HG03354 (cell line): Measurements from ENCODE around the gene PERM1.
"Not testable (repeated sequence)": the region's sequence is repeated elsewhere in the genome, so short reads cannot be mapped to it uniquely, and the experiment has no call there.

ENCODE experiments used
- ATAC-seq: cut with Tn5 transposase; IDR thresholded peaks from one replicate; pipeline ENCODE4 v1.9.1; 2021; ENCODE audit warnings: mild to moderate bottlenecking; ENCODE audit not compliant: unreplicated experiment, poor library complexity, severe bottlenecking

The PERM1 gene

DNA sequence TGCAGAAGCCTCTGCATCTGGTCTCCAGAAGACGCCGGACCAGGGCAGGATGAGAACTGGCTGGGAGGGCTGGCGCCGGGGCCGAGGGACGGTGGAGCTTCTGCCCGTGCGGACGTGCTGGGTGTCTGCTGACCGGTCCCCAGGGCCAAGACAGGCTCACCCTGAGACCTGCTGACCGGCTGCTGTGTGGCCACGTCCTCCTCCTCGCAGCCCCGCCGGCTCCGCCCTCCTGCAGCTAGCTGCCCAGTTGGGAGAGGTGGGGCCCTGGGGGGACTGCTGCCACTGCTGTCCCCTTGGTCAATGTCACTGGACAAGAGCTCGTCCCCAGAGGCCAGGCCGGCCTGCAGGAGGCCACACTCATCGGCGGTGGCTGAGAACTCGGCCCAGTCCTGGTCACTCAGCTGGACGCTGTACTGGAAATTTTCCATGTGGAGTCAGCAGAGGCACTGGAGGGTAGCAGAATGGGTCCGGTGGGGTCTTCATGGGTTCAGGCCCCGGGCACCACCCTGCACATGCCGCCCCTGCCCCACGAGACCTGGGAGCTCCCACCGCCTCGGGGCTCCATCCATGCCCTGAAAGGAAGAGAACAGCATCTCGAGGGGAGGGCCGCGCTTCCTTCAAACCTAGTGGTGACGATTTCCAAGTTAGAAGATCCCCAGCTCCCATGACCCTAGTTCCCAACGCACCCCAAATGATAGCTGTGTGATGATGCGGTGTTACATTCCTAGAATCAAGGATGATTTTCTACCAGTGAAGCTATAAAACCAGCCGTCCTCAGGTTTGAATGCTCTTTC, 1.1 kb downstream of the PERM1 start:
- no peak for ATAC-seq

DNA sequence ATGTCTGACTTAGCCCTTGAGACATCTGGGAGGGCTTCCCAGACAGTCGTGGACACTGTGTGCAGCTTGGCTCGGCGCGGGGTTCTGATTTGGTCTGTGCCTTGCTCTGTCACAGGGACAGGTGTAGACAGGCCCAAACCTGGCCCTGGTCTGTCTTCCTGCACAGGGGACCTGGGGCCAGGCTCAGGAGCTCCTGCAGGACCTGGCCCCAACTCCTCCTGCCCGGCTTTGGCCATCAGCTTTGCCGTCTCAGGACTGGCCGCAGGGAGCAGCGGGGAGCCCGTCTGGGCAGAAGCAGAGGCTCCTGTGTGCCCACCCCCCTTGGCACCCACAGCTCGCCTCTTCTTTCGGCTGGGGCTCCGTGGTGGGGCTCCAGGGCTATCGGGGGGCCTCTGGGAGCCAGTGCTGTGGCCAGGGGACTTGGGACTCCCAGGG, 1.7 kb downstream of the PERM1 start:
- no peak for ATAC-seq

GRCh38 chr1:979744-980072, 2.2 kb downstream of the PERM1 start:
- ATAC-seq: no peak

DNA sequence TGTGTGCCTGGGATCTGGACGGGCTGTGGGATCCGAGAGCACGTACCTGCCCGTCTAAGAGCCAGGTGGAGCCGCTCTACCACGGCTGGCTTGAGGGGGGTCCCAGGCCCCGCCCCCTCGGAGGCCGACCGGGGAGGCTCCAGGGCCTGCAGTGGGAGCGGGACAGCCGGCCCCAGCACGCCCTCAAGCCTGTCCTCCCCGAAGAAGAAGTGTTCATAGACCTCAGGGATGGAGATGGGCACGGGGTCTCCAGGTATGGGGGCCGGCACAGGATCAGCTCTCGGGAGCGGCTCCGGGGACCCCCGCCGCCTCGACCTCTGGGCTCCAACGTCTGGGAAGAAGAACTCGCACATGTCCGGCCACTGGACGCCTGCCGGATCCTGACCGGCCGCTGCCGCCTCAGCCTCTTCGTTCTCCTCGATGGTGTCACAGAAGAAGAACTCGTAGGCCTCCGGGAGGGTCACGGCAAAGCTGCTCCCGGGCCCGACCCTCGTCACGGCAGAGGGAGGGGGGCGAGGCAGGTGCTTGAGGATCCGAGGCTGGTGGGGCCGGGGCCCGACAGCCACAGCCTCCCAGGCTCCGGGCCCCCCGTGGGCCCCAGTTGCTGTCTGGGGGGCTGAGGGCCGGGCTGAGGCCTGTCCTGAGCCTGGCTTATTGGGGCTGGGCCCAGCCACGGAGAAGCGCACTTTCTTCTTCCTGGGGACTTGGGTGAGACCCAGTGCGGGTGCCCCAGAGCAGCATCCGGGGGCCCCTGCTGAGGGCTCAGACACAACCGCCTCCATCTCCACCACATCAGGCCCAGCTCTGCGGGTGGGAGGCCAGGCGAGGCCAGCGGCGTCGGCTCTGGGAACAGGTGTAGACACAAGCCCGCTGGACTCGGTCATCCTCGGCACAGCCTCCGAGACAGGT, 2.8 kb downstream of the PERM1 start:
- no peak for ATAC-seq

- no peak for ATAC-seq
Measured at GRCh38 chr1:978069-978834, 3.6 kb downstream of the PERM1 start.

DNA sequence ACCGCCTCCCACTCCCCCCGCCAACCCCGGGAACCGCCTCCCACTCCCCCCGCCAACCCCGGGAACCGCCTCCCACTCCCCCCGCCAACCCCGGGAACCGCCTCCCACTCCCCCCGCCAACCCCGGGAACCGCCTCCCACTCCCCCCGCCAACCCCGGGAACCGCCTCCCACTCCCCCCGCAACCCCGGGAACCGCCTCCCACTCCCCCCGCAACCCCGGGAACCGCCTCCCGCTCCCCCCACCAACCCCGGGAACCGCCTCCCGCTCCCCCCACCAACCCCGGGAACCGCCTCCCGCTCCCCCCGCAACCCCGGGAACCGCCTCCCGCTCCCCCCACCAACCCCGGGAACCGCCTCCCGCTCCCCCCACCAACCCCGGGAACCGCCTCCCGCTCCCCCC, 5.1 kb downstream of the PERM1 start:
- not testable (repeated sequence) for ATAC-seq

- ATAC-seq: peak; percentile 61
Measured at GRCh38 chr1:975896-976683, 5.8 kb downstream of the PERM1 start.

DNA sequence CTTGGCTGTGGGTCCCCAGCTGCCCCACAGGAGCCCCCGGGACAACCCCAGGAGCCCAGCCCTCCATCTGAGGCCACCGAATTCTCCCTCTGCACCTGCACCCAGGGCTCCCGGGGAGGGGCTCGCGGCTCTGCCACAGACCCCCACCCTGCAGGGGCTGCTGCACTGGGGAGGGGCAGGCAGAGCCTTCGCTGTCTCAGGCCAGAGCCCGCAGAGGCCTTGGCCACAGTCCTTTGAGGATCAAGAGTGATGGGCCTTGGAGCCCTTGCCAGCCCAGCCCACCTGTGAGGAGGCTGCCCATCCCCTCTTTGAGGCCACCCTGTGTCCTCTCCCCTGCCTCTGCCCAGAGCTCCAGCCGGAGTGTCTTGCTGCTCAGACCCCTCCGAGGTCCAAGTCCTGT, 6.5 kb downstream of the PERM1 start:
- no peak for ATAC-seq

- no peak for ATAC-seq
Measured at GRCh38 chr1:974687-975328, 7.1 kb downstream of the PERM1 start.

- ATAC-seq: no peak
Measured at GRCh38 chr1:974293-974640, 7.6 kb downstream of the PERM1 start.

DNA sequence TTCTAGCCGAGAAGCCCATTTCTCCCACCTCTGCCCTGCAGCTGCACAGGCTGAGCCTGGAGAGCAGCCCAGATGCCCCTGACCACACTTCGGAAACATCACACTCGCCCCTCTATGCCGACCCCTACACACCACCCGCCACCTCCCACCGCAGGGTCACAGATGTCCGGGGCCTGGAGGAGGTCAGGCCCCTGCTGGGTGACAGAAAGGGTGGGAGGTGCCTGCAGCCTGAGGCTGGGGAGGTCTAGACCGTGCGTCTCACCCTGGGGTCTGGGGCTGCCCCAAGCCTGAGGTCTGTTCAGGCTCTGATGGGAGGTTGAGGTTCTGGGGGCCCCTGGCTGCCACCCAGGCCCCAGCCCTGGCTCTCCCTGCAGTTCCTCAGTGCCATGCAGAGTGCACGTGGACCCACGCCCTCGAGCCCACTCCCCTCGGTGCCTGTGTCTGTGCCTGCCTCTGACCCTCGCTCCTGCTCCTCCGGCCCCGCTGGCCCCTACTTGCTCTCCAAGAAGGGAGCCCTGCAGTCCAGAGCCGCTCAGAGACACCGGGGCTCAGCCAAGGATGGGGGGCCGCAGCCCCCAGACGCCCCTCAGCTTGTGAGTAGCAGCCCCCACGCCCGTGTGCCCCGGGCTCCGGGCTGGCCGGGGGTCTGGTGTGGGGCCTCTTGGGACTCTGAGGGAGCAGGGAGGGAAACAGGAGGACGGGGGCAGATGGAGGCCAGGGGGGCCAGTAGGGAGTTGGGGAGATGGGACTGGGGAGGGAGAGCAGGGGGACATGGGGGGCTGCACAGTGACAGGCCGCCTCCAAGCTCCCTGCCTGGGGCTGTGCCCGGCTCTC, 8.2 kb downstream of the PERM1 start:
- no peak for ATAC-seq

GRCh38 chr1:972726-973458, 9.0 kb downstream of the PERM1 start:
- no peak for ATAC-seq

GRCh38 chr1:971751-972506, 10.0 kb downstream of the PERM1 start:
- no peak for ATAC-seq

- no peak for ATAC-seq
Measured at GRCh38 chr1:970973-971730, 10.7 kb downstream of the PERM1 start.

- no peak for ATAC-seq
Measured at GRCh38 chr1:970242-970972, 11.5 kb downstream of the PERM1 start.
